Neural progenitor cell (in vitro differentiated cells): ENCODE results near the gene TSSC4.

Experiments used
- CTCF ChIP-seq: fragments of 200-600 bp; sonication (generic); IDR thresholded peaks from 2 replicates; pipeline ENCODE4 v1.5.1; 2017; ENCODE audit warnings: antibody characterized with exemption, mild to moderate bottlenecking
- EZH2 ChIP-seq: fragments of 200-600 bp; sonication (generic); IDR thresholded peaks from 2 replicates; pipeline ENCODE4 v1.6.1; 2017; ENCODE audit warnings: antibody characterized with exemption, mild to moderate bottlenecking, moderate library complexity
- EZH2phosphoT487 ChIP-seq: fragments of 200-600 bp; sonication (generic); IDR thresholded peaks from 2 replicates; pipeline ENCODE4 v1.6.1; 2017; ENCODE audit warnings: antibody characterized with exemption

- TF ChIP-seq EZH2 (no peak), CTCF (no peak), EZH2phosphoT487 (no peak)
These were observed 1.7 kb upstream of the TSSC4 start for GRCh38 chr11:2398664-2399355.
